Measurements from ENCODE around the gene RNF103. TPM values are rescaled to one million over a fixed set of nuclear protein-coding genes. Genes with fewer than 3 reads are reported as not detected.

RNF103 gene
- polyA plus RNA-seq, 3 donors = 1.0 to 31.9 (median 2.2) TPM

DNA sequence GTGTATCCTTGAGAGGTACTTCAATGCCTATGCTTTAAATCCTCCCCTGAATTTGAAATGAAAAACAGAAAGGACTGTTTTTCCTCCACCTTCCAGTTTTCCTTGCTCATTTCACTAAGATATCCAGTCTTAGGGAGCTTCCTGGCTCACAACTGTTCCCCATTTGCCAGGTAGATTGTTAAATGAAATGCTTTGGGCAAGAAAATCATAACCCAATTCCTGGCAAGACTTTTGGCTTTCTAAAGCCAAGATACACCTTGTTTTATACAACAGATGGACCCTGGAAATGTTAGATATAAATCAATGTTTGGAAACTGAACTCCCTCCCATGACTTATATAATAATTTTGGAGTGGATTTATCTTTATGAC is 56.9 kb downstream of the RNF103 start:
- Histone ChIP-seq H3K9ac (ENCODE audit: insufficient read depth, low read length, poor library complexity, severe bottlenecking) (no peak overlapping the region), H3K4me2 (replicated peaks; ENCODE audit: extremely low read depth, low read length, poor library complexity, severe bottlenecking) (no peak overlapping the region), H3K4me1 (ENCODE audit: control insufficient read depth in 1 of 2, insufficient read depth in 2 of 2, low read length in 2 of 2) (peaks cover 12 to 13% of the 10 kb centered on the region in 2 donors), H3K27me3 (ENCODE audit: control insufficient read depth in 2 of 2, insufficient read depth in 2 of 2, low read length in 2 of 2) (no peaks in the 10 kb centered on the region), H3K79me2 (ENCODE audit: insufficient read depth, low read length) (peaks cover 13% of the 10 kb centered on the region), H3K9me3 (replicated peaks in 1 of 2; ENCODE audit: control insufficient read depth in 1 of 2, insufficient read depth in 1 of 2, low read length in 2 of 2) (no peaks in the 10 kb centered on the region), H3K4me3 (replicated peaks in 1 of 3; ENCODE audit: low read depth in 2 of 3, low read length in 3 of 3) (no peak overlapping the region), H3K36me3 (replicated peaks in 1 of 2; ENCODE audit: control insufficient read depth in 1 of 2, insufficient read depth in 2 of 2, low read length in 2 of 2) (no peaks in the 10 kb centered on the region), H3K27ac (ENCODE audit: low read depth in 1 of 2, low read length in 2 of 2) (no peak overlapping the region), H2AFZ (ENCODE audit: insufficient read depth, low read depth, low read length, poor library complexity, severe bottlenecking) (no peak overlapping the region), H4K20me1 (ENCODE audit: insufficient read depth, low read length) (no peaks in the 10 kb centered on the region)
- no peak for DNase-seq
- Mint-ChIP-seq H3K4me3 (no peak overlapping the region), H3K4me1 (peaks cover 15% of the 10 kb centered on the region), H3K36me3 (no peaks in the 10 kb centered on the region), H3K27me3 (ENCODE audit: low read depth in 3 of 3) (peaks cover 2 to 6% (median 2%) of the 10 kb centered on the region in 3 donors), H3K9me3 (peaks cover 2 to 10% (median 4%) of the 10 kb centered on the region in 7 donors), H3K27ac (no peak overlapping the region)
- TF ChIP-seq, protein P1, sequence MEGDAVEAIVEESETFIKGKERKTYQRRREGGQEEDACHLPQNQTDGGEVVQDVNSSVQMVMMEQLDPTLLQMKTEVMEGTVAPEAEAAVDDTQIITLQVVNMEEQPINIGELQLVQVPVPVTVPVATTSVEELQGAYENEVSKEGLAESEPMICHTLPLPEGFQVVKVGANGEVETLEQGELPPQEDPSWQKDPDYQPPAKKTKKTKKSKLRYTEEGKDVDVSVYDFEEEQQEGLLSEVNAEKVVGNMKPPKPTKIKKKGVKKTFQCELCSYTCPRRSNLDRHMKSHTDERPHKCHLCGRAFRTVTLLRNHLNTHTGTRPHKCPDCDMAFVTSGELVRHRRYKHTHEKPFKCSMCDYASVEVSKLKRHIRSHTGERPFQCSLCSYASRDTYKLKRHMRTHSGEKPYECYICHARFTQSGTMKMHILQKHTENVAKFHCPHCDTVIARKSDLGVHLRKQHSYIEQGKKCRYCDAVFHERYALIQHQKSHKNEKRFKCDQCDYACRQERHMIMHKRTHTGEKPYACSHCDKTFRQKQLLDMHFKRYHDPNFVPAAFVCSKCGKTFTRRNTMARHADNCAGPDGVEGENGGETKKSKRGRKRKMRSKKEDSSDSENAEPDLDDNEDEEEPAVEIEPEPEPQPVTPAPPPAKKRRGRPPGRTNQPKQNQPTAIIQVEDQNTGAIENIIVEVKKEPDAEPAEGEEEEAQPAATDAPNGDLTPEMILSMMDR (IDR thresholded peaks at IDR 0.05) = no peak
- intact Hi-C loops (cut with micrococcal nuclease) = loop anchor here (10.0 kb wide), 2 partner anchors 122 to 1152 kb away; partner anchors contain the start of genes CAPG (in 1 of the 2), KDM3A (in 1 of the 2) and SH2D6 (in 1 of the 2)

DNA sequence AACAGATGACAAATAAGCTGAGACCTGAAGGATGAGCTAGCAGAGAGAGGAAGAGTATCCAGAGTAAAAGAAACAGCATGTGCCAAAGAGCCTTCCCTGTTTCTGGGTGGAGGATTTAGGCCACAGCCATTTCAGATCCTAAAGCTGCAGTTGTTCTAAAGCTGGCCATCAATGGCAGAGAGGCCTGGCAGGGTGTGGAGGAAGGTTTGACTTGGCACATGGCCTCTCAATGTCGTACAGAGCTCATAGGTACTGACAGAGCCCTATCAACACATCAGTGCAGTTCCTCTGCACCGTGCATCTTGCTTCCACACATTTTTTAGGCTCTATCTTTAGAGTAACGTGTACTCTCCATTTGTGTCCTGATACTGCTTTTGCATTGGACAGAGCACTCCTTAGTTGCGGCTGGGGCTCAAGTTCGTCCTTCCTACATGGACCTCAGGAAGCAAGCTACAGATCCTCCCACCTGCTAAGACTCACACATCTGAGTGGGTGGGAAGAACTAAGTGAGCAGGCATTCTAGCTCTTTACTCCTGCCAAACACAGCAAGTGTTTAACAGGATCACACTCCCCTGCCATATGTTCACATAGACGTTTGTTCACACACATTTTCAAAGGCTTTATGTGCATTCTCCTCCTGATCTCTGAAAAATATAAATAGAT is 57.4 kb downstream of the RNF103 start:
- H3K36me3 ChIP-seq (replicated peaks in 1 of 2; ENCODE audit: control insufficient read depth in 1 of 2, insufficient read depth in 2 of 2, low read length in 2 of 2) = no peaks in the 10 kb centered on the region
- no peaks in the 10 kb centered on the region for H3K27me3 ChIP-seq (ENCODE audit: control insufficient read depth in 2 of 2, insufficient read depth in 2 of 2, low read length in 2 of 2)
- intact Hi-C loops (cut with micrococcal nuclease) = loop anchor here (10.0 kb wide), 2 partner anchors 121 to 1151 kb away; partner anchors contain the start of genes CAPG (in 1 of the 2), KDM3A (in 1 of the 2) and SH2D6 (in 1 of the 2)
- H3K79me2 ChIP-seq (ENCODE audit: insufficient read depth, low read length) = peaks cover 18% of the 10 kb centered on the region
- 95% methylated on average over 2 of the region's 6 CpGs for WGBS (ENCODE audit: insufficient coverage)
- H3K9me3 ChIP-seq (replicated peaks in 1 of 2; ENCODE audit: control insufficient read depth in 1 of 2, insufficient read depth in 1 of 2, low read length in 2 of 2) = no peaks in the 10 kb centered on the region
- no peak overlapping the region for H2AFZ ChIP-seq (ENCODE audit: insufficient read depth, low read depth, low read length, poor library complexity, severe bottlenecking)
- H3K4me2 ChIP-seq (replicated peaks; ENCODE audit: extremely low read depth, low read length, poor library complexity, severe bottlenecking) = no peak overlapping the region
- H3K9me3 Mint-ChIP-seq = peaks cover 2 to 10% (median 4%) of the 10 kb centered on the region in 7 donors
- H3K27ac Mint-ChIP-seq = no peak overlapping the region
- peaks cover 2 to 6% (median 2%) of the 10 kb centered on the region in 3 donors for H3K27me3 Mint-ChIP-seq (ENCODE audit: low read depth in 3 of 3)
- no peak overlapping the region for H3K27ac ChIP-seq (ENCODE audit: low read depth in 1 of 2, low read length in 2 of 2)
- no peak overlapping the region for H3K4me3 ChIP-seq (replicated peaks in 1 of 3; ENCODE audit: low read depth in 2 of 3, low read length in 3 of 3)
- H3K4me3 Mint-ChIP-seq = no peak overlapping the region
- TF ChIP-seq, protein P1 (IDR thresholded peaks at IDR 0.05) = no peak
- no peak overlapping the region for H3K9ac ChIP-seq (ENCODE audit: insufficient read depth, low read length, poor library complexity, severe bottlenecking)
- peaks cover 21% of the 10 kb centered on the region for H3K4me1 Mint-ChIP-seq
- H3K36me3 Mint-ChIP-seq = peaks cover 0 to 1% of the 10 kb centered on the region in 2 donors
- DNase-seq = no peak
- H4K20me1 ChIP-seq (ENCODE audit: insufficient read depth, low read length) = no peaks in the 10 kb centered on the region
- H3K4me1 ChIP-seq (ENCODE audit: control insufficient read depth in 1 of 2, insufficient read depth in 2 of 2, low read length in 2 of 2) = peaks cover 17 to 18% of the 10 kb centered on the region in 2 donors
